Parathyroid adenoma (tissue), 2 donors: ENCODE data around the gene IGFN1.

Source experiments
- H2AFZ ChIP-seq: fragments of 300-600 bp; sonication (generic); one replicate; pipeline ENCODE4 v1.7.0; 2017; ENCODE audit warnings: antibody characterized with exemption, mild to moderate bottlenecking
- H3K27ac ChIP-seq: fragments of 300-600 bp; sonication (generic); one replicate; pipeline ENCODE4 v1.7.0; 2017
- H3K27me3 ChIP-seq: fragments of 300-600 bp; sonication (generic); one replicate; pipeline ENCODE4 v1.7.0; 2017; ENCODE audit warnings: low read length; ENCODE audit not compliant: control insufficient read depth, insufficient read depth
- H3K36me3 ChIP-seq: fragments of 300-600 bp; sonication (generic); one replicate; pipeline ENCODE4 v1.7.0; 2017; ENCODE audit warnings: low read length; ENCODE audit not compliant: control insufficient read depth, insufficient read depth
- H3K4me1 ChIP-seq: fragments of 300-600 bp; sonication (generic); one replicate; pipeline ENCODE4 v1.7.0; 2017; ENCODE audit warnings: control low read depth
- H3K4me2 ChIP-seq: fragments of 300-600 bp; sonication (generic); one replicate; pipeline ENCODE4 v1.7.0; 2017; ENCODE audit warnings: low read length
- H3K4me3 ChIP-seq: fragments of 300-600 bp; sonication (generic); one replicate; pipeline ENCODE4 v1.7.0; 2017; ENCODE audit warnings: low read depth, low read length
- H3K79me2 ChIP-seq: fragments of 300-600 bp; sonication (generic); one replicate; pipeline ENCODE4 v1.7.0; 2017; ENCODE audit warnings: control low read depth
- H3K9ac ChIP-seq: fragments of 300-600 bp; sonication (generic); one replicate; pipeline ENCODE4 v1.7.0; 2017; ENCODE audit warnings: mild to moderate bottlenecking
- H3K9me3 ChIP-seq: fragments of 300-600 bp; sonication (generic); one replicate; pipeline ENCODE4 v1.7.0; 2017; ENCODE audit warnings: low read length; ENCODE audit not compliant: control insufficient read depth
- CTCF ChIP-seq: fragments of 300-600 bp; sonication (generic); IDR thresholded peaks from one replicate; pipeline ENCODE4 v1.7.0; 2017; ENCODE audit warnings: antibody characterized with exemption, mild to moderate bottlenecking
- donor health status: primary hyperparathyroidism.

IGFN1 gene

GRCh38 chr1:201260236-201260590 is 69.6 kb downstream of the IGFN1 start:
- TF ChIP-seq CTCF, result no peak
- no peaks in the 10 kb centered on the region for H3K27me3 ChIP-seq
- H2AFZ ChIP-seq, result no peak overlapping the region
- H3K4me3 ChIP-seq, result no peak overlapping the region
- H3K4me2 ChIP-seq, result no peak overlapping the region
- no peaks in the 10 kb centered on the region for H3K9me3 ChIP-seq
- H3K9ac ChIP-seq, result no peak overlapping the region
- H3K27ac ChIP-seq, result no peak overlapping the region
- no peaks in the 10 kb centered on the region for H3K79me2 ChIP-seq
- no peaks in the 10 kb centered on the region for H3K4me1 ChIP-seq
- H3K36me3 ChIP-seq, result no peaks in the 10 kb centered on the region

GRCh38 chr1:201260648-201261311 is 70.2 kb downstream of the IGFN1 start:
- H2AFZ ChIP-seq, result no peak overlapping the region
- H3K27ac ChIP-seq, result no peak overlapping the region
- no peak for TF ChIP-seq CTCF
- no peaks in the 10 kb centered on the region for H3K9me3 ChIP-seq
- H3K79me2 ChIP-seq, result no peaks in the 10 kb centered on the region
- H3K4me1 ChIP-seq, result no peaks in the 10 kb centered on the region
- no peak overlapping the region for H3K4me2 ChIP-seq
- no peaks in the 10 kb centered on the region for H3K27me3 ChIP-seq
- no peak overlapping the region for H3K9ac ChIP-seq
- no peak overlapping the region for H3K4me3 ChIP-seq
- H3K36me3 ChIP-seq, result no peaks in the 10 kb centered on the region

GRCh38 chr1:201261771-201262547 is 71.3 kb downstream of the IGFN1 start:
- TF ChIP-seq CTCF, result no peak
- H3K27ac ChIP-seq, result no peak overlapping the region
- H3K4me3 ChIP-seq, result no peak overlapping the region
- no peak overlapping the region for H2AFZ ChIP-seq
- no peaks in the 10 kb centered on the region for H3K4me1 ChIP-seq
- H3K27me3 ChIP-seq, result no peaks in the 10 kb centered on the region
- no peak overlapping the region for H3K9ac ChIP-seq
- H3K36me3 ChIP-seq, result no peaks in the 10 kb centered on the region
- no peaks in the 10 kb centered on the region for H3K9me3 ChIP-seq
- no peaks in the 10 kb centered on the region for H3K79me2 ChIP-seq
- H3K4me2 ChIP-seq, result no peak overlapping the region

GRCh38 chr1:201262963-201263608 is 72.5 kb downstream of the IGFN1 start:
- no peak overlapping the region for H2AFZ ChIP-seq
- H3K79me2 ChIP-seq, result no peaks in the 10 kb centered on the region
- no peak overlapping the region for H3K9ac ChIP-seq
- no peak for TF ChIP-seq CTCF
- no peaks in the 10 kb centered on the region for H3K4me1 ChIP-seq
- no peaks in the 10 kb centered on the region for H3K27me3 ChIP-seq
- H3K27ac ChIP-seq, result no peak overlapping the region
- no peak overlapping the region for H3K4me3 ChIP-seq
- no peaks in the 10 kb centered on the region for H3K9me3 ChIP-seq
- no peak overlapping the region for H3K4me2 ChIP-seq
- H3K36me3 ChIP-seq, result no peaks in the 10 kb centered on the region
